C4-2B (cell line): ENCODE results near the gene IRF2BP1.

Experiments
- ZFX ChIP-seq: fragments of 450-650 bp; IDR thresholded peaks from 2 replicates; pipeline ENCODE4 v1.6.1; 2017
- TF ChIP-seq, protein P1 (sequence below): fragments of 450-650 bp; conservative IDR thresholded peaks from 2 replicates; pipeline ENCODE4 v1.5.1; 2017; ENCODE audit warnings: mild to moderate bottlenecking

DNA sequence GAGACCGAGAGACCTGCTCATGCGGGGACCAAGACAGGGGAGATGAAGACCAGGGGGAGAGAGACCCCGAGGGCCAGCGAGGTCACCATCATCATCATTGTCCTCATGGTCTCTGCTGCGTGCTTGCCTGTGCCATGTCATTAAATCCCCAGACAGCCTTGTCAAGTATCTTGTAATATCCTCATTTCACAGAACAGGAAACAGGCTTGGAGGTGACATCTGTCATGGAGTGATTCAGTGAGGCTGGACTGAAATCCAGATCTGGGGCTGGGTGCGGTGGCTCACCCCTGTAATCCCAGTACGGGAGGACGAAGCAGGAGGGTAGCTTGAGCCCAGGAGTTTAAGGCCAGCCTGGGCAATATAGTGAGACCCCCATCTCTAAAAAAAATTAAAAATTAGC lies 34.5 kb upstream of the IRF2BP1 start:
- TF ChIP-seq, protein P1, sequence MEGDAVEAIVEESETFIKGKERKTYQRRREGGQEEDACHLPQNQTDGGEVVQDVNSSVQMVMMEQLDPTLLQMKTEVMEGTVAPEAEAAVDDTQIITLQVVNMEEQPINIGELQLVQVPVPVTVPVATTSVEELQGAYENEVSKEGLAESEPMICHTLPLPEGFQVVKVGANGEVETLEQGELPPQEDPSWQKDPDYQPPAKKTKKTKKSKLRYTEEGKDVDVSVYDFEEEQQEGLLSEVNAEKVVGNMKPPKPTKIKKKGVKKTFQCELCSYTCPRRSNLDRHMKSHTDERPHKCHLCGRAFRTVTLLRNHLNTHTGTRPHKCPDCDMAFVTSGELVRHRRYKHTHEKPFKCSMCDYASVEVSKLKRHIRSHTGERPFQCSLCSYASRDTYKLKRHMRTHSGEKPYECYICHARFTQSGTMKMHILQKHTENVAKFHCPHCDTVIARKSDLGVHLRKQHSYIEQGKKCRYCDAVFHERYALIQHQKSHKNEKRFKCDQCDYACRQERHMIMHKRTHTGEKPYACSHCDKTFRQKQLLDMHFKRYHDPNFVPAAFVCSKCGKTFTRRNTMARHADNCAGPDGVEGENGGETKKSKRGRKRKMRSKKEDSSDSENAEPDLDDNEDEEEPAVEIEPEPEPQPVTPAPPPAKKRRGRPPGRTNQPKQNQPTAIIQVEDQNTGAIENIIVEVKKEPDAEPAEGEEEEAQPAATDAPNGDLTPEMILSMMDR: no peak
- no peak for TF ChIP-seq ZFX
